GM12878 (cell line): ENCODE results near the gene CARD9. TPM values are rescaled to one million over a fixed set of nuclear protein-coding genes. Genes with fewer than 3 reads are reported as not detected.

Source experiments
- BCL3 ChIP-seq: IDR thresholded peaks from 2 replicates; pipeline ENCODE4 v1.6.1; 2011; ENCODE audit warnings: borderline replicate concordance, low read depth, mild to moderate bottlenecking, moderate library complexity, low read length; ENCODE audit not compliant: insufficient read depth, poor library complexity, severe bottlenecking
- BMI1 ChIP-seq: fragments of 450-650 bp; IDR thresholded peaks from 2 replicates; pipeline ENCODE4 v1.6.1; 2016; ENCODE audit warnings: mild to moderate bottlenecking, moderate library complexity, borderline replicate concordance
- CBFB ChIP-seq: IDR thresholded peaks from 2 replicates; pipeline ENCODE4 v1.6.1; 2016; ENCODE audit warnings: antibody characterized with exemption, low read depth
- CHD1 ChIP-seq: IDR thresholded peaks from 2 replicates; pipeline ENCODE4 v1.6.1; 2012; ENCODE audit warnings: low read depth, low read length, improper control_type of control experiment
- CREM ChIP-seq: IDR thresholded peaks from 2 replicates; pipeline ENCODE4 v1.6.1; 2014; ENCODE audit warnings: antibody characterized with exemption, low read depth
- ETV6 ChIP-seq, 2 experiments: fragments of 450-650 bp in 1 of 2; IDR thresholded peaks in 1 of 2; conservative IDR thresholded peaks in 1 of 2; 2 replicates each; pipeline ENCODE4 v1.6.1; 2014; ENCODE audit warnings: antibody characterized with exemption in 1 of 2, borderline replicate concordance in 1 of 2, low read depth in 1 of 2, mild to moderate bottlenecking in 1 of 2, moderate library complexity in 1 of 2
- HCFC1 ChIP-seq: fragments of 150-350 bp; IDR thresholded peaks from 2 replicates; pipeline ENCODE4 v1.6.1; 2014; ENCODE audit warnings: low read length
- IKZF1 ChIP-seq: fragments of 450-650 bp; conservative IDR thresholded peaks from 2 replicates; pipeline ENCODE4 v1.6.1; 2017; ENCODE audit warnings: antibody characterized with exemption, mild to moderate bottlenecking
- IRF4 ChIP-seq: IDR thresholded peaks from 2 replicates; pipeline ENCODE4 v1.6.1; 2011; ENCODE audit warnings: low read depth, low read length
- KAT2A ChIP-seq: conservative IDR thresholded peaks from 2 replicates; pipeline ENCODE4 v1.6.1; 2011; ENCODE audit warnings: low read depth, low read length; ENCODE audit not compliant: control insufficient read depth
- KLF5 ChIP-seq: fragments of 450-650 bp; IDR thresholded peaks from 2 replicates; pipeline ENCODE4 v1.6.1; 2014; ENCODE audit warnings: mild to moderate bottlenecking; ENCODE audit not compliant: partially characterized antibody
- MLLT1 ChIP-seq: fragments of 450-650 bp; IDR thresholded peaks from 2 replicates; pipeline ENCODE4 v1.6.1; 2016; ENCODE audit warnings: mild to moderate bottlenecking
- MTA2 ChIP-seq: fragments of 450-650 bp; IDR thresholded peaks from 2 replicates; pipeline ENCODE4 v1.6.1; 2016; ENCODE audit warnings: low read depth, mild to moderate bottlenecking, moderate library complexity
- MXI1 ChIP-seq: fragments of 150-350 bp; IDR thresholded peaks from 2 replicates; pipeline ENCODE4 v1.6.1; 2011; ENCODE audit warnings: low read depth, mild to moderate bottlenecking, inconsistent platforms, low read length, improper control_type of control experiment
- MYB ChIP-seq: fragments of 150-350 bp; IDR thresholded peaks from 2 replicates; pipeline ENCODE4 v1.6.1; 2014; ENCODE audit warnings: mild to moderate bottlenecking, low read depth, low read length, borderline replicate concordance
- NBN ChIP-seq: fragments of 450-650 bp; IDR thresholded peaks from 2 replicates; pipeline ENCODE4 v1.6.1; 2016
- NR2F1 ChIP-seq: fragments of 450-650 bp; conservative IDR thresholded peaks from 2 replicates; pipeline ENCODE4 v1.6.1; 2017; ENCODE audit warnings: mild to moderate bottlenecking
- POLR2AphosphoS2 ChIP-seq: IDR thresholded peaks from 2 replicates; pipeline ENCODE4 v1.6.1; 2011; ENCODE audit warnings: low read depth, mild to moderate bottlenecking, low read length, improper control_type of control experiment, moderate library complexity
- POLR2AphosphoS5 ChIP-seq: IDR thresholded peaks from 2 replicates; pipeline ENCODE4 v1.6.1; 2011; ENCODE audit warnings: mild to moderate bottlenecking, low read length, inconsistent platforms
- POU2F2 ChIP-seq: IDR thresholded peaks from 3 replicates; pipeline ENCODE4 v1.6.1; 2011; ENCODE audit warnings: low read depth, mild to moderate bottlenecking, low read length, borderline replicate concordance
- RAD51 ChIP-seq: fragments of 450-650 bp; IDR thresholded peaks from 2 replicates; pipeline ENCODE4 v1.6.1; 2016; ENCODE audit warnings: moderate library complexity, mild to moderate bottlenecking, inconsistent platforms
- RBBP5 ChIP-seq: fragments of 200-600 bp; sonication (generic); conservative IDR thresholded peaks from 2 replicates; pipeline ENCODE4 v1.6.1; 2016
- RELB ChIP-seq: fragments of 450-650 bp; IDR thresholded peaks from 2 replicates; pipeline ENCODE4 v1.6.1; 2017; ENCODE audit warnings: low read depth, mild to moderate bottlenecking, moderate library complexity
- SIN3A ChIP-seq: IDR thresholded peaks from 2 replicates; pipeline ENCODE4 v1.6.1; 2012; ENCODE audit warnings: low read depth, low read length, improper control_type of control experiment
- SMAD1 ChIP-seq: fragments of 450-650 bp; IDR thresholded peaks from 2 replicates; pipeline ENCODE4 v1.6.1; 2018; ENCODE audit warnings: mild to moderate bottlenecking, low read depth; ENCODE audit not compliant: partially characterized antibody
- SP1 ChIP-seq: IDR thresholded peaks from one replicate; pipeline ENCODE4 v1.6.1; 2011; ENCODE audit warnings: low read depth, low read length
- SPI1 ChIP-seq: IDR thresholded peaks from 2 replicates; pipeline ENCODE4 v1.6.1; 2011; ENCODE audit warnings: low read depth, mild to moderate bottlenecking, low read length, moderate library complexity, borderline replicate concordance; ENCODE audit not compliant: insufficient read depth
- TAF1 ChIP-seq: IDR thresholded peaks from 2 replicates; pipeline ENCODE4 v1.6.1; 2011; ENCODE audit warnings: mild to moderate bottlenecking, low read depth, low read length, borderline replicate concordance
- TCF12 ChIP-seq: IDR thresholded peaks from 2 replicates; pipeline ENCODE4 v1.6.1; 2011; ENCODE audit warnings: low read depth, mild to moderate bottlenecking, low read length
- YY1 ChIP-seq: IDR thresholded peaks from 2 replicates; pipeline ENCODE4 v1.6.1; 2011; ENCODE audit warnings: low read depth, mild to moderate bottlenecking, low read length
- polyA plus RNA-seq, 11 experiments: library from polyadenylated mRNA; depleted of rRNA in 4 of 11; unstranded in 6 of 11; stranded (reverse) in 5 of 11; fragments of >200 nt; fragmentation: Nextera tagmentation in 4 of 11; fragmentation: Illumina TruSeq in 1 of 11; extraction: Ambion mirVana in 4 of 11; extraction: Trizol in 1 of 11; gene quantifications; 1 replicate in 1 of 11; 2 replicates in 10 of 11; pipeline versions ENCODE4 v1.2.1 to v1.2.3, GENCODE V29; 2011 to 2016; ENCODE audit warnings: inconsistent platforms in 2 of 11, missing spikeins in 2 of 11, low read depth in 1 of 11
- total RNA-seq, 4 experiments: library from RNA; depleted of rRNA in 3 of 4; stranded (reverse); fragments of >200 nt in 3 of 4; fragmentation: Illumina TruSeq in 1 of 4; extraction: Trizol in 1 of 4; gene quantifications; 2 replicates each; pipeline versions ENCODE4 v1.2.1 to v1.2.3, GENCODE V29; 2013 to 2021

CARD9 gene
- total and polyA plus RNA-seq, 10 of the 15 experiments (the other 5 are each of a cell fraction or from before 2014, with no cell fraction given) = 0.11 to 4.9 (median 1.8) TPM; not detected in 1

- no peak for TF ChIP-seq SP1
- no peak for TF ChIP-seq RAD51
- no peak for TF ChIP-seq KLF5
- TF ChIP-seq YY1 = peak; percentile 81
- no peak; the same call in 1 of the 2 replicates for TF ChIP-seq NR2F1
- TF ChIP-seq IRF4 = 0 out of 2 replicates have a peak, but pooled peaks have one; percentile 30
- no peak for TF ChIP-seq CHD1
- peak in 1 of 2 experiments; percentile 61; a peak in 1 of 4 replicates for TF ChIP-seq ETV6 (conservative IDR thresholded peaks at IDR 0.05 in 1 of 2, IDR thresholded peaks at IDR 0.05 in 1 of 2; ENCODE audit: borderline replicate concordance in 1 of 2, low read depth in 1 of 2)
- TF ChIP-seq MTA2 = 0 out of 2 replicates have a peak, but pooled peaks have one; percentile 21
- peak; percentile 60 for TF ChIP-seq IKZF1
- no peak for TF ChIP-seq HCFC1
- 0 out of 2 replicates have a peak, but pooled peaks have one; percentile 27 for TF ChIP-seq RELB
- peak; percentile 27 for TF ChIP-seq BCL3
- no peak for TF ChIP-seq SMAD1
- no peak for TF ChIP-seq BMI1
- TF ChIP-seq KAT2A = no peak
- TF ChIP-seq TAF1 = no peak
- 0 out of 2 replicates have a peak, but pooled peaks have one; percentile 47 for TF ChIP-seq CBFB
- no peak for TF ChIP-seq MYB
- TF ChIP-seq SPI1 = 0 out of 2 replicates have a peak, but pooled peaks have one; percentile 12
- TF ChIP-seq POLR2AphosphoS2 = peak; percentile 45; the same call in 1 of the 2 replicates
- peak; percentile 59; the same call in 1 of the 2 replicates for TF ChIP-seq MXI1
- TF ChIP-seq POLR2AphosphoS5 = peak; percentile 68
- peak; percentile 45; the same call in 1 of the 2 replicates for TF ChIP-seq SIN3A
- 0 out of 2 replicates have a peak, but pooled peaks have one; percentile 28 for TF ChIP-seq TCF12
- TF ChIP-seq RBBP5 = no peak
- TF ChIP-seq NBN = peak; percentile 32; the same call in 1 of the 2 replicates
- TF ChIP-seq MLLT1 = 0 out of 2 replicates have a peak, but pooled peaks have one; percentile 40
- TF ChIP-seq CREM = 0 out of 2 replicates have a peak, but pooled peaks have one; percentile 30
- 0 out of 3 replicates have a peak, but pooled peaks have one; percentile 27 for TF ChIP-seq POU2F2
These were observed 30.1 kb upstream of the CARD9 start (continued) for GRCh38 chr9:136403538-136403914.
